A549 (cell line): Measurements from ENCODE around the gene AP3S2. TPM values are rescaled to one million over a fixed set of nuclear protein-coding genes. Genes with fewer than 3 reads are reported as not detected.

Experiments used
- ATAC-seq, 2 experiments: fragments of 200-7000 bp in 1 of 2; fragments of >200 bp in 1 of 2; cut with Nextera tagmentation in 1 of 2; cut with Tn5 transposase in 1 of 2; 3 replicates each; pipeline versions ENCODE4 v1.8.0 to v1.9.1; 2018 to 2020; ENCODE audit warnings: mild to moderate bottlenecking in 1 of 2, moderate library complexity in 1 of 2
- CTCF ChIA-PET: fragments of 300-600 bp; sonication (Branson Sonifier 250); formaldehyde crosslinking; extraction: SDS; loops from one replicate; lab custom pipeline; 2021; ENCODE audit warnings: antibody characterized with exemption, inconsistent platforms; lab: Yijun Ruan, JAX
- POLR2A ChIA-PET: fragments of 350-600 bp; formaldehyde crosslinking; extraction: SDS; loops from one replicate; lab custom pipeline; 2021; ENCODE audit warnings: antibody characterized with exemption, inconsistent platforms; lab: Yijun Ruan, JAX
- DNase-seq, 2 experiments: peaks; one replicate each; pipeline versions ENCODE4 v3.0.0 to v3.0.0-alpha.2; 2011 to 2016; ENCODE audit warnings: low read depth in 1 of 2, low spot score in 1 of 2
- FAIRE-seq: peaks from 2 replicates; lab custom pipeline; 2011; peaks lifted over from hg19 to GRCh38; lab: Jason Lieb, UNC
- H3K27ac ChIP-seq, 2 experiments: fragments of >200 bp; sonication (Bioruptor Twin); formaldehyde crosslinking; 3 replicates each; pipeline ENCODE4 v1.5.1; 2016 to 2017
- H3K4me1 ChIP-seq: fragments of >200 bp; sonication (Bioruptor Twin); formaldehyde crosslinking; 3 replicates; pipeline ENCODE4 v1.6.1; 2016
- H3K4me2 ChIP-seq: fragments of >200 bp; sonication (Bioruptor Twin); formaldehyde crosslinking; 3 replicates; pipeline ENCODE4 v1.6.1; 2016
- H3K4me3 ChIP-seq: fragments of >200 bp; sonication (Bioruptor Twin); formaldehyde crosslinking; 3 replicates; pipeline ENCODE4 v1.5.1; 2016
- H3K9me3 ChIP-seq: fragments of >200 bp; sonication (Bioruptor Twin); formaldehyde crosslinking; 3 replicates; pipeline ENCODE4 v1.6.1; 2016
- CEBPB ChIP-seq, 2 experiments: fragments of >200 bp in 1 of 2; sonication (Bioruptor Twin) in 1 of 2; formaldehyde crosslinking in 1 of 2; IDR thresholded peaks; 2 replicates each; pipeline ENCODE4 v1.6.1; 2012 to 2016
- CTCF ChIP-seq: fragments of >200 bp; sonication (Bioruptor Twin); formaldehyde crosslinking; IDR thresholded peaks from 3 replicates; pipeline ENCODE4 v1.5.1; 2016
- E2F6 ChIP-seq: IDR thresholded peaks from 2 replicates; pipeline ENCODE4 v1.6.1; 2012; ENCODE audit warnings: low read depth, borderline replicate concordance
- EHF ChIP-seq: fragments of 250-450 bp; sonication (Bioruptor Pico); IDR thresholded peaks from 2 replicates; pipeline ENCODE4 v1.5.0; 2020; ENCODE audit warnings: mild to moderate bottlenecking
- ELK1 ChIP-seq: fragments of 150-350 bp; IDR thresholded peaks from 2 replicates; pipeline ENCODE4 v1.6.1; 2014; ENCODE audit warnings: low read depth, mild to moderate bottlenecking, low read length
- FOSL2 ChIP-seq, 2 experiments: fragments of 450-650 bp in 1 of 2; fragments of >200 bp in 1 of 2; sonication (Bioruptor Twin) in 1 of 2; formaldehyde crosslinking; IDR thresholded peaks; 2 replicates each; pipeline versions ENCODE4 v1.5.0 to v1.6.1; 2016 to 2020; ENCODE audit warnings: mild to moderate bottlenecking in 1 of 2, moderate library complexity in 1 of 2
- GATA3 ChIP-seq: IDR thresholded peaks from 2 replicates; pipeline ENCODE4 v1.6.1; 2012; ENCODE audit warnings: borderline replicate concordance
- HES2 ChIP-seq: fragments of >200 bp; sonication (Bioruptor Twin); formaldehyde crosslinking; IDR thresholded peaks from 2 replicates; pipeline ENCODE4 v1.6.1; 2016
- HMGXB4 ChIP-seq: fragments of 250-450 bp; sonication (Bioruptor Pico); IDR thresholded peaks from 2 replicates; pipeline ENCODE4 v1.5.0; 2021; ENCODE audit warnings: mild to moderate bottlenecking, moderate library complexity, borderline replicate concordance
- HOXB13 ChIP-seq: fragments of 250-450 bp; sonication (Bioruptor Pico); IDR thresholded peaks from 2 replicates; pipeline ENCODE4 v1.5.0; 2020; ENCODE audit warnings: low read depth, mild to moderate bottlenecking, moderate library complexity
- HOXB5 ChIP-seq: fragments of 250-450 bp; sonication (Bioruptor Pico); IDR thresholded peaks from 2 replicates; pipeline ENCODE4 v1.5.0; 2020; ENCODE audit warnings: mild to moderate bottlenecking, moderate library complexity
- JUN ChIP-seq, 2 experiments: fragments of >200 bp; sonication (Bioruptor Twin); formaldehyde crosslinking; IDR thresholded peaks; 2 replicates in 1 of 2; 3 replicates in 1 of 2; pipeline ENCODE4 v1.6.1; 2016 to 2017
- KDM1A ChIP-seq: fragments of 200-600 bp; sonication (generic); IDR thresholded peaks from 2 replicates; pipeline ENCODE4 v1.6.1; 2016; ENCODE audit warnings: low read depth, mild to moderate bottlenecking
- KDM5A ChIP-seq: fragments of 200-600 bp; sonication (generic); IDR thresholded peaks from 2 replicates; pipeline ENCODE4 v1.6.1; 2016; ENCODE audit warnings: antibody characterized with exemption, mild to moderate bottlenecking
- MAX ChIP-seq: IDR thresholded peaks from 2 replicates; pipeline ENCODE4 v1.6.1; 2012
- NPAS2 ChIP-seq: fragments of 250-450 bp; sonication (Bioruptor Pico); IDR thresholded peaks from 2 replicates; pipeline ENCODE4 v1.8.0; 2022; ENCODE audit warnings: mild to moderate bottlenecking, moderate library complexity, borderline replicate concordance
- PBX3 ChIP-seq: IDR thresholded peaks from 2 replicates; pipeline ENCODE4 v1.6.1; 2012
- RAD21 ChIP-seq, 2 experiments: fragments of >200 bp in 1 of 2; sonication (Bioruptor Twin) in 1 of 2; formaldehyde crosslinking in 1 of 2; IDR thresholded peaks in 1 of 2; conservative IDR thresholded peaks in 1 of 2; 2 replicates in 1 of 2; 3 replicates in 1 of 2; pipeline ENCODE4 v1.6.1; 2012 to 2018; ENCODE audit warnings: inconsistent platforms in 1 of 2
- RARB ChIP-seq: fragments of 250-450 bp; sonication (Bioruptor Pico); IDR thresholded peaks from 2 replicates; pipeline ENCODE4 v1.8.0; 2021; ENCODE audit warnings: mild to moderate bottlenecking, moderate library complexity
- RCOR1 ChIP-seq: fragments of 150-350 bp; IDR thresholded peaks from 2 replicates; pipeline ENCODE4 v1.6.1; 2014; ENCODE audit warnings: antibody characterized with exemption, low read length, low read depth
- SMC3 ChIP-seq: fragments of >200 bp; sonication (Bioruptor Twin); formaldehyde crosslinking; IDR thresholded peaks from 3 replicates; pipeline ENCODE4 v1.6.1; 2018; ENCODE audit warnings: inconsistent platforms
- TFCP2L1 ChIP-seq: fragments of 250-450 bp; sonication (Bioruptor Pico); IDR thresholded peaks from 2 replicates; pipeline ENCODE4 v1.5.0; 2021; ENCODE audit warnings: mild to moderate bottlenecking
- TP53 ChIP-seq: fragments of 250-450 bp; sonication (Bioruptor Pico); IDR thresholded peaks from 2 replicates; pipeline ENCODE4 v1.5.0; 2021; ENCODE audit warnings: mild to moderate bottlenecking, moderate library complexity
- USF2 ChIP-seq: fragments of 450-650 bp; IDR thresholded peaks from 2 replicates; pipeline ENCODE4 v1.6.1; 2014; ENCODE audit warnings: antibody characterized with exemption
- WGBS: methylation state at CpG from one replicate; pipeline ENCODE4 v1.1.6; 2017; ENCODE audit errors: missing lambda C conversion rate; 5-methylcytosine and 5-hydroxymethylcytosine counted together
- polyA plus RNA-seq, 4 experiments: library from polyadenylated mRNA; depleted of rRNA in 3 of 4; stranded (reverse); fragments of >200 nt; fragmentation: RNase III in 1 of 4; extraction: RNeasy Plus Mini Kit Qiagen cat#74134 plus additional on column Dnase treatment in 1 of 4; gene quantifications; 2 replicates in 3 of 4; 3 replicates in 1 of 4; pipeline ENCODE4 v1.2.3, GENCODE V29; 2011 to 2017

The AP3S2 gene
- polyA plus RNA-seq, 2 of the 4 experiments (the other 2 are of a cell fraction), result 85.1 to 85.9 TPM

GRCh38 chr15:89837134-89837829 lies 56.5 kb downstream of the AP3S2 start (continued):
- TF ChIP-seq TP53 (CRISPR knock-in tag) (no peak), RAD21 (conservative IDR thresholded peaks at IDR 0.05 in 1 of 2, IDR thresholded peaks at IDR 0.05 in 1 of 2) (no peak), ELK1 (no peak), GATA3 (no peak), PBX3 (no peak), RCOR1 (no peak), E2F6 (no peak), CTCF (no peak), TFCP2L1 (CRISPR knock-in tag) (no peak), SMC3 (no peak), EHF (CRISPR knock-in tag) (no peak), HMGXB4 (no peak)
- TF ChIP-seq, all 56 proteins: peak for 0

- 81% methylated on average over 11 of the region's 11 CpGs for WGBS
- peak; percentile 48 to 71; a peak in 4 of 6 replicates for ATAC-seq
- TF ChIP-seq GATA3 (no peak), HOXB5 (no peak), KDM1A (no peak), HES2 (no peak), FOSL2 (IDR thresholded peaks at IDR 0.05) (no peak), FOSL2 (CRISPR knock-in tag; IDR thresholded peaks at IDR 0.05) (0 out of 2 replicates have a peak, but pooled peaks have one; percentile 6), CEBPB (IDR thresholded peaks at IDR 0.05) (peak; percentile 45 to 61; a peak in 2 of 4 replicates), RARB (CRISPR knock-in tag) (no peak), KDM5A (no peak), E2F6 (no peak), MAX (no peak), SMC3 (no peak), NPAS2 (CRISPR knock-in tag) (no peak), JUN (IDR thresholded peaks at IDR 0.05) (no peak), HOXB13 (CRISPR knock-in tag) (no peak), USF2 (no peak)
These were observed 57.3 kb downstream of the AP3S2 start for GRCh38 chr15:89836267-89837133.

More at GRCh38 chr15:89836267-89837133, 57.3 kb downstream of the AP3S2 start:
- Histone ChIP-seq H3K9me3 (no peaks in the 10 kb centered on the region), H3K4me3 (no peak overlapping the region), H3K4me1 (peaks cover 25% of the 10 kb centered on the region), H3K27ac (peak overlapping the region; percentile 51 to 75; a peak in 5 of 6 replicates), H3K4me2 (peak overlapping the region; percentile 43)
- FAIRE-seq (no peak), DNase-seq (no peak)
- CTCF ChIA-PET, result interaction anchor here (0.6 to 5.8 kb wide), 16 partner anchors 8 to 385 kb away, joined by 3 to 26 read pairs (median 4); partner anchors contain the start of genes ANPEP and MESP1
- POLR2A ChIA-PET, result interaction anchor here (1.3 to 1.6 kb wide), 2 partner anchors 15 to 58 kb away, joined by 4 to 7 read pairs; partner anchors contain the start of gene AP3S2
